Stimulated activated CD4-positive, alpha-beta T cell treated with anti-CD3 and anti-CD28 coated beads, TNF-alpha, amount 100 ng/mL, for 1 hour (primary cell): ENCODE results near the gene TNRC18.
"Not testable (repeated sequence)": the region's sequence is repeated elsewhere in the genome, so short reads cannot be mapped to it uniquely, and the experiment has no call there.

Source experiments
- DNase-seq, 3 donors: peaks; one replicate each; pipeline ENCODE4 v3.0.0-alpha.2; 2020; ENCODE audit warnings: low read depth in 3 of 3, low spot score in 1 of 3

Gene TNRC18

DNA sequence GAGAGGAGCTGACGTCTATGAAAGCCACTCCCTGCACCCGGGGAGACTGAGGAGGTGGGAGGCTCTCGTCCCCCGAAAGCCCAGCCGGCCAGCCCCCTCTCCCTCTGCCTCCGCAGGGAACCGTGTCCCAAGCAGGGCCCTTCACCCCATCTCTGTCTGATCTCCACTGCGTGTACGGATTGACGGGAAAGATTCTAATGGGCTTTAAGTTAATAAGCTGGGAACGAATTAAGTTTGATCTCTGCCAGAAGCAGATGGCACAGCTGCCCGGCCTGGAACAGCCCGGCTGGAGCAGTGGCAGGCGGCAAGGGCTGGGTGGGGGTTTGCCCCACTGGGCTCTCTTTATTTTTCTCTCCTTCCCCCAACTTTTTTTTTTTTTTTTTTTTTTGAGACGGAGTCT, 147.0 kb downstream of the TNRC18 start:
- DNase-seq, result no peak

DNA sequence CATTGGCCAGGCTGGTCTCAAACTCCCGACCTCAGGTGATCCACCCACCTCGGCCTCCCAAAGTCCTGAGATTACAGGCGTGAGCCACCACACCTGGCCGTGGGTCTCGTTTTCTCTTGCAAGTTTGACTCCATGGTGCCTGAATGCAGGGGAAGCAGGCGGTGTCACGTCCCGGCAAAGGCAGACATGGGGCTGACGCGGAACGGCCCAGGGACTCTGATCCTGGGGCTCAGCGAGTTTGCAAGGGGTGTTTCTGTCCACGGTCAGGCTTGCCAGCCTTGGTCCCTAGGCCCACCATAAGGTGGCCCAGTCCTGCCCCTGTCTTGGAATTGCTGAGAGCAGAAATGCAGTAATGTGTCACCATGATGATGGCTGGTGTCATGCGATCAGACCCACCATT, 147.5 kb downstream of the TNRC18 start:
- DNase-seq, result not testable (repeated sequence)

DNA sequence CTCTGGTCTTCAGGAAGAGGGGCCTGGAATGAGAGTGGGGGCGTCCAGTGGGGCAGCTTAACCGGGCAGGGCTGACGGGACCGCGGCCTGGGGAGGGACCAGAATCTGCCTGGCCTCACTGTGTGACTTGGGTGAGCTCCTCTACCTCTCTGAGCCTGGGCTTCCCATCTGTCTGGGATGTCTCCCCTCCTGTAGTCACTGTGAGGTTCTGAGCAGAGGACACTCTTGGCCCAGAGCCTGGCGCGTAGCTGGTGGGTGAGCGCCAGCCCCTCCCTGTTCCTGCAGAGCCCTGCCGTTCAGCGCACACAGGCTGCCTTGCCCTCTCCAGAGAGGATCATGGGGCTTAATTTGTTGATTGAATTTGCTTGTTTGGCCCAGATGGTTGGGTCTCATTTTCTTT, 148.1 kb downstream of the TNRC18 start:
- DNase-seq, result not testable (repeated sequence)

DNA sequence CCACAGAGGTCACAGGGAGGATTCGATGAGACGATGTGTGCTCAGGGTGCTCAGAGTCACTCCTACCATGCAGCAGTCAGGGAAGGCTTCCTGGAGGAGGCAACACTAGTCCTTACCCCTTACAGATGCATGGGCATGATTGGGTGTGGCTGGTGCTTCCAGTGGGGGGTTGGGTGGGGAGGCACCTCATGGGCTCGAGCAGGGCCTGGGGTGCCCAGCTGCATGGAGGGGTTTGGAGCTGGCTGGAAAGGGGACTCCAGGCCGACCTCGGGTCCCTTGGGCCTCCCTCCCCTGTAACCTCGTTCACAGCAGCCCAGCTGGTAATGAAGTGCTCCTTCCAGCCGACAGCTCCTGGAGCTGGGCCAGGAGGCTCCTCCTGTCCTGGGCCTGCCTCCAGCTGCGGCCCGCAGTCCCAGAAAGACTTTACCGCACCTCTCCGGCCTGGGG, 148.6 kb downstream of the TNRC18 start:
- DNase-seq, result not testable (repeated sequence)

DNA sequence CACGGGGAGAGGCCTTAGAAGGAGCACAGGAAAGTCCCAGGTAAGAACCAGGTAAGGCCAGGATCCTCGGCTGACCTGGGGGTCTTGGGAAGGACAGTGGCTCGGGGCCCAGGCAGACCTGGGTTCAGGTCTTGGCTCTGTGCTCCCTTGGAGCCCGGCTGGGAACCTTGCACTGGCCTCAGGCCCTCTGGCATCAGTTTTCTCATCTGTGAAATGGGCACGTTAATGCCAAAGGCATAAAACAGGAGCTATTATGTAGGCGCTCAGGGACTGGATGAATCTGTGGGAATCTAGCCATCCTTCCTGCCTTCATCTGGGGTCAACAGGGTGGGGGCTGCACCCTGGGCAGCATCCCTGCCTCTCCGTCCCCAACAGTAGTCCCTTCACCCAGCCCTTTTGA, 149.2 kb downstream of the TNRC18 start:
- no peak for DNase-seq

DNA sequence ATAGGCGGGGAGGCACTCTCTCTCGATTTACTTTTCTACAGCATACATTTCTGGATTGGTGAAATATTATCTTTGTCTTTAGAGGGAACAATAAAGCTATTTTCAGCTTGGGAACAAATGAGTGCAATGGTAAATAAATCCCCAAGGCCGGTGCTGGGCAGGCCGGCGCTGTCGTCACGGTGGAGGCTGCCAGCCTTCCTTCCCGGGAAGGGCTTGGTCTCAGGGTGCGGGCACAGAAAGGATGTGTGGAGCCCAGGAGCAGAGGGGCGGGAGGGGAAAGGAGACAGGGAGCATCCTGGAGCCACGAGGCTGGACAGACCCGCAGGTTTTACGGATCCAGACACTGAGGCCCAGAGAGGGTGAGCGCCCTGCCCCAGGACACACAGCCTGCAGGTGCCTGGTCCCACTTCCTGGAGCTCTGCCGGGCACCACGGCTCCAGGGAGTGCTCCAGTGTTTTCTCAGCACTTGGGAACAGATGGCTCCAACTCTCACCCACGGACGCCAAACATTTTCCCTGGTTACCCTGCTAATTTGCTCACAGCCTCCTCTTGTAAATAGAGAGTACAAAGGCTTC, 149.7 kb downstream of the TNRC18 start:
- DNase-seq, result not testable (repeated sequence)

DNA sequence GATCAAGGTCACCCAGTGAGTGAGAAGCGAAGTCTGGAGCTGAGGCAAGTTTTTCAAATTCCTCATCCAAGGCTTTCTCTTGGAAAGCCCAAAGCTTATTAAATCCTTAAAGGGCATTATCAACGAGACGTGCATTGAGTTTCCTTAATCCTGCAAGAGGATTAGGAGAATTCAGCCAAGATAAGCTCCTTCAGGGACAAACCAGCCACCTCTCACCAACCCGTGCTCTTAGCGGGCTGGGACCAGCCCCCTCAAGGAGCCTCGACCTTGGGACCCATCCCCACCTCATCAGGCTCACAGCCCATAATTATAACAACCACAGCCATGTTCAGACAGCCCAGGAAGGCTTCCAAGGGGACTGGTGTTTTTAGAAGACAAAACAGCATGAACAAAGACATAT, 152.8 kb downstream of the TNRC18 start:
- DNase-seq, result no peak

DNA sequence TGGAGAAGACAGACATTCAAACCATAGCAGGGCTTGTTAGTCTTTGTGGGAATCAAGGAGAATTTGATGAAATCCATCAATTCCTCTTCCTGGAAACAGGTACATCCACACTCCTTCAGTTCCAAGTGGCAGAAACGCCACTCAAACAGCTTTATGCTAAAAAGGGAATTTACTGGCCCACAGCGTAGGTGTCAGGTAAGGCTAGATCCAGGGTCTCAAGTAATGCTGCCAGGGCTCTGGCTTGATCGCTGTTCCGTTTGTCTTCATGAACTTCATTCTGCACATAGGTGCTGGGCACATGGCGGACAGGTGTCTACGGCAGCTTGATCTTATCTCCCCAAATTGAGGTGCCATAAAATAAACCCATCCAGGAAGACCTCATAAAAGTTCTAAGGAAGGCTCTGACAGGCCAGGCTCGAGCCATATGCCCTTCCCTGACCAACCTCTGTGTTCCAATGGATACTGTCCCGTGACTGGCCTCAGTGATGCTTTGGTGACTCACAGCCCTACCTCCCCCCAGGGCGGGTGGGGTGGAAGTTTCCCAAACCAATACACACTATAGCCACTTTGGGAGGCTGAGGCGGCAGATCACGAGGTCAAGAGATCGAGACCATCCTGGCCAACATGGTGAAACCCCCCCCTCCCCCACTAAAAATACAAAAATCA, 153.5 kb downstream of the TNRC18 start:
- not testable (repeated sequence) for DNase-seq

DNA sequence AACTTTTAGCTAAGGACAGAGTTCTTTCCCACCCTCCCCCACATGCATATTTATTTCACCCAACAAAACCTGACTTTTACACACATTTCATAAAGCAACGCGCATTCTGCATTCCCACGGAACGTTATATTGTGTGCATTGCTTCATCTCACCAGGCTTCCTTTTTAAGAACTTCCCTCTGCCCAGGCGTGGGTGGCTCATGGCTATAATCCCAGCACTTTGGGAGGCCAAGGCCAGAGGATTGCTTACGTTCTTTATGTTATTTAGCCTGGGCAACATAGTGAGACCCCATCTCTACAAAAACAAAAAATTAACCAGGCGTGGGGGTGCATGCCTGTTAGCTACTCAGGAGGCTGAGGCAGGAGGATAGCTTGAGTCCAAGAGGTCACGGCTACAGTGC, 155.8 kb downstream of the TNRC18 start:
- not testable (repeated sequence) for DNase-seq

DNA sequence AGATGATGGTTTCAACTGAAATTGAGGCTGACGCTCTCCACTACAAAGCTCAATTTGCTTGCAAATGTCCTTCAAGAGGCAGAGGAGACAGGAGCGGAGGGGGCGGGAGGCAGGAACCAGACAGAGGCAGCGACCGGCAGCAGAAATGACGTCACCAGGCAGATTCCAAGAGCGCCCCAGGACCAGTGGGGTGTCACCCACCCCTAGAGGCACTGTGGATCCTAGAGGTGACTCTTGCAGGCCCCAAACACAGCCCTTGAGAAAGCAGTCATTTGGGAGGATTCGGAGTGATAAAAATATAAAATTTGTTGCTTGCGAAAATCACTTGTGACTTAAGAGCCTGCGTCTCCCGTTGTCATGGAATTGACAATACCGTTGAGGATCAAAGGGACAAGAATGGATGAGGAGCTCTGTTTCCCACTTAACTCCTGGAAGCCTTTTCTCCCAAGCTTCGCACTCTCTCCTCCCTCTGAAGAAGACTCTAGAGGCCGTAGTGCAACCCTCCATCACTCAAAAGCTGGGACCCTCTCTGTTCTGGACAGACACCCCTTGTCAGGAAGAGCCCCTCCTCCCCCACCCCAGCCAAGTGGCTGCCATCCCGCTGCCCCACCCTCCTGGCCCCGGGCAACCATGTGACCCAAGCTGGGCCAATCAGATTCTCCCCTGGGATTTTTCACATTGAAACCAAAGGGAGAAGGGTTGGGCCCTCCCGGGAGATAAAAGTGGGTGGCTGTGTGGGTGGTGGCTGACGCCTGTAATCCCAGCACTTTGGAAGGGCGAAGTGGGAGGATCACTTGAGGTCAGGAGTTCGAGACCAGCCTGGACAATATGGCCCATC, 157.2 kb downstream of the TNRC18 start:
- DNase-seq, result no peak

DNA sequence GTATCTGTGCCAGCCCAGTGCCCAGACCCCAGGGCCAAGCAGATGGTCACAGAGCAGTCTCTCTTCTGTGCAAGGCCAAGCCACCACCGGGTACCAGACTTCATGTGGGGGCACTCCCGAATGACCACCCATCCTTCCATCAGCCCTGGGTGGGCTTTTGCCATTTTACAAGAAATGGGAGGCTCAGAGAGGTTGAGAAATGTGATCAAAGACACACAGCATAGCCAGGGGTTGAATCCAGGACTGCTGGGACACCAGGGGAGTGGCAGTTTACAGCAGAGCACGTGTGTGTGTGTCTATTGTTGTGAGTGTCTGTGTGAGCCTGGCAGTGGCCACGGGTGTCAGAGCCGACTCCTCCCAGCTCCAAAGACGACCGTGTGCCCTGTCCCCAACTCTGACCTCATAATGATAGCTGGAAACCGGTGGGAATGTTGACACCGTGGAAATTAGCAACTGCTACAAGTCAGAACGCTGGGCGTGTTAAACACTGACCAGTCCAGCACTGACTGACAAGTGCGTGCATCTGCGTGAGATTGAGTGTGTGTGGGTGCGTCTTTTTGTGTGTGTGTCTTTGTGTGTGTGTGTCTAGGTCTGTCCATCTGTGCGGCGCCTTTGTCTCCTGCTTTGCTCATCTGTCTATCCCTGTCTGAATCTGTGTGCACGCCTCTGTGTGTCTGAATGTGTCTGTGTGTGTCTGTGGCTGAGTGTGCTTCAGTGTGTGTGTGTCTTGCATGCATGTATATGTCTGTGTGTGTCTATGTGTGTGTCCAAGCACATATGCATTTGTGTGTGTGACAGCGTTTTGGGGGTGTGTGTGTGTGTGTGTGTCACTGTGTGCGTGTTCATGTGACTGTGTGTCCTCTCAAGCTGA, 158.1 kb downstream of the TNRC18 start:
- DNase-seq, result no peak

DNA sequence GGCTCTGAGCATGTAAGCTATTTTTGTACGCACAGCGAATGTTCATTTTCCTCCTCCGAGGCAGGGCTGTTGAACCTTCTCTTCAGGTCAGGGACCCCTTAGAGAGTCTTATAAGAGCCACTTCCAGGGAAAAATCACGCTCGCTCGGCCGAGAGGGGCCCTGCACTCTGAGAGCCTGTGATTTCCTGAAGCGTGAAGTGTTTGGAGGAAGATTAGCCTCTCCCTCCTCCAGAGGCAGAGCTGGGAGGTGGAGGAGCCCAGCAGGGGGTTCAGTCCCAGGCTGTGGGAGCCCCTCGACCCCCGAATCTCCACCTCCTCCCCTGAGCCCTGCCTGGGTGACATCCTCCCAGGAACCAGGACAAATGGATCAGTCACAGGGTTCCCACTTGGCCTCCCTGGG, 160.6 kb downstream of the TNRC18 start:
- DNase-seq, result not testable (repeated sequence)

DNA sequence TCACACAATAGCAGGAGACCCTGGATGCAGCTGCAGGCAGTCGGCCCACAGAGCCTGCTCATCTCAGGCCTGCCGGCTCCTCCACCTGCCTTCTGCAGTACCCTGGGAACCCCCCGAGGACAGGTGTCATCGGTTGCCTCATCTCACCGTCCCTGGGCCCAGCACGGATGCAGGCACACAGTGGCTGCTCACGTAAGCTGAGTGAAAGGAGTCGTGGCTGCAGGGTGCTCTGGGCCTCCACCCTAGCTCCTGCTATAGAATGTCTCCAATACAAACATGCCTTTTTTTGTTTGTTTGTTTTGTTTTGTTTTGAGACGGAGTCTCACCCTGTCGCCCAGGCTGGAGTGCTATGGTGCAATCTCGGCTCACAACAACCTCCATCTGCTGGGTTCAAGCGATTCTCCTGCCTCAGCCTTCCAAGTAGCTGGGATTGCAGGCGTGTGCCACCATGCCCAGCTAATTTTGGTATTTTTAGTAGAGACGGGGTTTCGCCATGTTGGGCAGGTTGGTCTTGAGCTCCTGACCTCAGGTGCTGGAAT, 163.0 kb downstream of the TNRC18 start:
- DNase-seq, result not testable (repeated sequence)
